CD4-positive, alpha-beta T cell treated with Interleukin-15 for 1 hour (primary cell): ENCODE data around the gene GBGT1.

Source experiments
- DNase-seq: peaks from one replicate; pipeline ENCODE4 v3.0.0-alpha.2; 2020

Gene GBGT1

GRCh38 chr9:133141833-133142595 lies 21.7 kb downstream of the GBGT1 start:
- peak; percentile 86 for DNase-seq

- DNase-seq = no peak
Measured at GRCh38 chr9:133140606-133141005, 23.1 kb downstream of the GBGT1 start.

- DNase-seq = no peak
Measured at GRCh38 chr9:133140174-133140505, 23.6 kb downstream of the GBGT1 start.

GRCh38 chr9:133139246-133140173 lies 24.2 kb downstream of the GBGT1 start:
- no peak for DNase-seq

- DNase-seq = peak; percentile 48
Measured at GRCh38 chr9:133137451-133138231, 26.1 kb downstream of the GBGT1 start.

- peak; percentile 56 for DNase-seq
Measured at GRCh38 chr9:133135146-133135745, 28.5 kb downstream of the GBGT1 start.

- DNase-seq = no peak
Measured at GRCh38 chr9:133134388-133135145, 29.1 kb downstream of the GBGT1 start.

GRCh38 chr9:133133681-133134387 lies 29.9 kb downstream of the GBGT1 start:
- DNase-seq = peak; percentile 95

- peak; percentile 46 for DNase-seq
Measured at GRCh38 chr9:133132174-133132573, 31.5 kb downstream of the GBGT1 start.

GRCh38 chr9:133131506-133131905 lies 32.2 kb downstream of the GBGT1 start:
- no peak for DNase-seq

- DNase-seq = peak; percentile 79
Measured at GRCh38 chr9:133130685-133131244, 32.9 kb downstream of the GBGT1 start.

GRCh38 chr9:133129001-133129795 lies 34.5 kb downstream of the GBGT1 start:
- DNase-seq = peak; percentile 69

GRCh38 chr9:133128152-133128551 lies 35.6 kb downstream of the GBGT1 start:
- no peak for DNase-seq

- peak; percentile 86 for DNase-seq
Measured at GRCh38 chr9:133127340-133127981, 36.3 kb downstream of the GBGT1 start.

- DNase-seq = no peak
Measured at GRCh38 chr9:133126697-133127339, 36.9 kb downstream of the GBGT1 start.

- peak; percentile 34 for DNase-seq
Measured at GRCh38 chr9:133125941-133126696, 37.6 kb downstream of the GBGT1 start.

GRCh38 chr9:133124907-133125275 lies 38.8 kb downstream of the GBGT1 start:
- no peak for DNase-seq
